Adrenal gland (tissue), 12 donors: ENCODE results near the gene LAPTM5. TPM values are rescaled to one million over a fixed set of nuclear protein-coding genes. Genes with fewer than 3 reads are reported as not detected.

Experiments
- DNase-seq, 7 donors: peaks; one replicate each; pipeline ENCODE4 v3.0.0-alpha.2; 2019 to 2020
- H3K27ac ChIP-seq, 5 donors: fragments of 200-600 bp; sonication (generic) in 4 of 5; 1 replicate in 3 of 5; 2 replicates in 2 of 5; pipeline versions ENCODE4 v1.5.1 to v1.8.0; 2016 to 2020; ENCODE audit warnings: mild to moderate bottlenecking in 1 of 5
- H3K27me3 ChIP-seq: fragments of 200-600 bp; 2 replicates; pipeline ENCODE4 v1.8.0; 2021
- H3K36me3 ChIP-seq, 2 donors: fragments of 200-600 bp; replicated peaks in 1 of 2; 1 replicate in 1 of 2; 2 replicates in 1 of 2; pipeline versions ENCODE4 v1.5.1 to v1.8.0; 2018 to 2022
- H3K4me1 ChIP-seq, 2 donors: fragments of 200-600 bp; replicated peaks in 1 of 2; 1 replicate in 1 of 2; 2 replicates in 1 of 2; pipeline versions ENCODE4 v1.5.1 to v1.8.0; 2018 to 2021
- H3K4me3 ChIP-seq, 4 donors: fragments of 200-600 bp; sonication (generic) in 3 of 4; one replicate each; pipeline ENCODE4 v1.5.1; 2016 to 2018
- H3K9me3 ChIP-seq, 3 donors: fragments of 200-600 bp; sonication (generic) in 1 of 3; replicated peaks in 1 of 3; 1 replicate in 2 of 3; 2 replicates in 1 of 3; pipeline versions ENCODE4 v1.5.1 to v1.8.0; 2016 to 2021
- CTCF ChIP-seq, 6 experiments: fragments of 450-650 bp in 4 of 6; fragments of 200-600 bp in 2 of 6; sonication (generic) in 1 of 6; IDR thresholded peaks; 1 replicate in 5 of 6; 2 replicates in 1 of 6; pipeline versions ENCODE4 v1.5.1 to v1.8.0; 2016 to 2021; ENCODE audit warnings: antibody characterized with exemption in 6 of 6, mild to moderate bottlenecking in 2 of 6, moderate library complexity in 1 of 6
- POLR2A ChIP-seq, 2 donors: fragments of 450-650 bp; IDR thresholded peaks; one replicate each; pipeline ENCODE4 v1.6.1; 2017; ENCODE audit warnings: antibody characterized with exemption in 2 of 2, mild to moderate bottlenecking in 2 of 2, moderate library complexity in 1 of 2
- WGBS, 4 donors: extraction: QIAGEN DNeasy Blood & Tissue Kit in 2 of 4; methylation state at CpG; one replicate each; pipeline versions ENCODE4 v1.1.5 to v1.1.7; 2013 to 2017; 5-methylcytosine and 5-hydroxymethylcytosine counted together
- intact Hi-C, 2 donors: fragments of 100-400 bp; cut with DNase I; formaldehyde crosslinking; loops; one replicate each; pipeline versions ENCODE4 v1.14.1 to v1.15.0; 2022 to 2023
- polyA plus RNA-seq, 3 donors: library from polyadenylated mRNA; stranded (reverse); fragments of 200-250 nt in 2 of 3; fragments of 350-450 nt in 1 of 3; fragmentation: Illumina TruSeq in 1 of 3; extraction: RNeasy Lipid Tissue Mini Kit (QIAGEN cat#74804) in 1 of 3; gene quantifications; one replicate each; pipeline ENCODE4 v1.2.3, GENCODE V29; 2013 to 2014
- total RNA-seq, 9 donors: library from RNA; depleted of rRNA in 4 of 9; stranded (reverse); fragments of >200 nt in 4 of 9; fragments of 120-200 nt in 1 of 9; fragmentation: NEBNext Ultra II Directional in 1 of 9; extraction: Animal tissue kit (Norgen Biotek cat#: 25700) in 1 of 9; gene quantifications; one replicate each; pipeline versions ENCODE4 v1.1.0 to v1.2.4, GENCODE V29; 2013 to 2023
- donor health status: healthy with polysubstance abuse.
- donor health status: Bipolar disorder and iron deficiency.
- donor health status: DM: yes; HTN: yes; CAD: no.
- donor health status: DM: no; HTN: no; CAD: no.
- donor health status: DM: no; HTN: no; CAD: no.
- donor health status: DM: yes; HTN: yes; CAD: no.

The LAPTM5 gene
- total and polyA plus RNA-seq, 12 donors, result 7.8 to 177 (median 109) TPM

- Histone ChIP-seq H3K27ac (no peak overlapping the region), H3K4me3 (no peak overlapping the region), H3K9me3 (no peaks in the 10 kb centered on the region), H3K36me3 (no peaks in the 10 kb centered on the region), H3K4me1 (peaks cover 8 to 13% of the 10 kb centered on the region in 2 donors), H3K27me3 (no peaks in the 10 kb centered on the region)
- no peak for DNase-seq
- intact Hi-C loops, result no loop called here
- no peak for TF ChIP-seq CTCF (IDR thresholded peaks at IDR 0.05)
- TF ChIP-seq POLR2A (IDR thresholded peaks at IDR 0.05), result no peak
Observed at GRCh38 chr1:30758785-30759380, 1.3 kb upstream of the LAPTM5 start.

- H3K27ac ChIP-seq, result peak overlapping the region in 3 of 5 donors; percentile 76 to 94 (median 78)
- intact Hi-C loops, result no loop called here
- 71 to 83% (median 76%) methylated on average over 7 of the region's 7 CpGs for WGBS, 4 donors
- H3K9me3 ChIP-seq, result no peaks in the 10 kb centered on the region
- peaks cover 2 to 8% of the 10 kb centered on the region in 2 donors for H3K4me1 ChIP-seq
- DNase-seq, result no peak
- H3K4me3 ChIP-seq, result peak overlapping the region in 1 of 4 donors; percentile 49
- no peaks in the 10 kb centered on the region for H3K36me3 ChIP-seq
- no peaks in the 10 kb centered on the region for H3K27me3 ChIP-seq
- no peak for TF ChIP-seq CTCF (IDR thresholded peaks at IDR 0.05)
- no peak for TF ChIP-seq POLR2A (IDR thresholded peaks at IDR 0.05)
Observed at GRCh38 chr1:30758121-30758688, 631 bp upstream of the LAPTM5 start.

- peak; percentile 45 to 86 (median 77) for DNase-seq
- peak overlapping the region in 1 of 4 donors; percentile 49 for H3K4me3 ChIP-seq
- no peaks in the 10 kb centered on the region for H3K27me3 ChIP-seq
- H3K36me3 ChIP-seq, result no peaks in the 10 kb centered on the region
- no peaks in the 10 kb centered on the region for H3K9me3 ChIP-seq
- peak overlapping the region; percentile 33 to 94 (median 76) for H3K27ac ChIP-seq
- TF ChIP-seq CTCF (IDR thresholded peaks at IDR 0.05), result no peak
- peak; percentile 37 to 73 for TF ChIP-seq POLR2A (IDR thresholded peaks at IDR 0.05)
- intact Hi-C loops, result no loop called here
- 46 to 65% (median 54%) methylated on average over 9 to 17 of the region's 17 CpGs for WGBS, 4 donors
- H3K4me1 ChIP-seq, result peaks cover 0 to 4% of the 10 kb centered on the region in 2 donors
Observed at GRCh38 chr1:30756545-30757351, 826 bp downstream of the LAPTM5 start.

GRCh38 chr1:30756206-30756544 is 1.4 kb downstream of the LAPTM5 start:
- H3K36me3 ChIP-seq, result no peaks in the 10 kb centered on the region
- intact Hi-C loops, result no loop called here

More at GRCh38 chr1:30756206-30756544, 1.4 kb downstream of the LAPTM5 start:
- Histone ChIP-seq H3K4me1 (no peaks in the 10 kb centered on the region), H3K27ac (peak overlapping the region in 3 of 5 donors; percentile 6 to 94 (median 78)), H3K4me3 (peak overlapping the region in 1 of 4 donors; percentile 39), H3K9me3 (no peaks in the 10 kb centered on the region), H3K27me3 (no peaks in the 10 kb centered on the region)
- TF ChIP-seq CTCF (IDR thresholded peaks at IDR 0.05) (no peak), POLR2A (IDR thresholded peaks at IDR 0.05) (no peak)
- DNase-seq, result no peak
- WGBS, 4 donors, result 72 to 81% (median 74%) methylated on average over 4 of the region's 4 CpGs
